Right atrium auricular region (tissue), 2 donors: Measurements from ENCODE around the gene EED. TPM values are rescaled to one million over a fixed set of nuclear protein-coding genes. Genes with fewer than 3 reads are reported as not detected.
A peak's percentile ranks its signal among the peaks of the same experiment; 100 is the strongest.

Source experiments
- DNase-seq: peaks from one replicate; pipeline ENCODE4 v3.0.0-alpha.2; 2019; ENCODE audit warnings: low spot score
- H3K27ac ChIP-seq, 2 donors: fragments of 200-600 bp; sonication (generic); 1 replicate in 1 of 2; 2 replicates in 1 of 2; pipeline ENCODE4 v1.5.1; 2016 to 2019
- H3K27me3 ChIP-seq, 2 donors: fragments of 200-600 bp; sonication (generic); one replicate each; pipeline versions ENCODE4 v1.5.1 to v1.6.0; 2017 to 2019
- H3K36me3 ChIP-seq: fragments of 200-600 bp; sonication (generic); one replicate; pipeline ENCODE4 v1.5.1; 2016
- H3K4me1 ChIP-seq, 2 donors: fragments of 200-600 bp; sonication (generic); one replicate each; pipeline versions ENCODE4 v1.5.1 to v1.6.0; 2017 to 2019
- H3K4me3 ChIP-seq, 2 donors: fragments of 200-600 bp; sonication (generic); 1 replicate in 1 of 2; 2 replicates in 1 of 2; pipeline ENCODE4 v1.5.1; 2017 to 2019; ENCODE audit warnings: mild to moderate bottlenecking in 1 of 2, moderate library complexity in 1 of 2
- H3K9me3 ChIP-seq, 2 donors: fragments of 200-600 bp; sonication (generic); one replicate each; pipeline ENCODE4 v1.5.1; 2019
- CTCF ChIP-seq, 2 donors: fragments of 200-600 bp; sonication (generic); IDR thresholded peaks; one replicate each; pipeline ENCODE4 v1.5.1; 2019; ENCODE audit warnings: antibody characterized with exemption in 2 of 2
- total RNA-seq, 2 donors: library from RNA; depleted of rRNA; stranded (reverse); fragments of >200 nt; gene quantifications; one replicate each; pipeline ENCODE4 v1.1.0, GENCODE V29; 2016

The EED gene
- total RNA-seq, 2 donors from 2014 or later = 8.2 to 8.3 TPM

GRCh38 chr11:86210898-86211297, 33.7 kb upstream of the EED start:
- H3K27me3 ChIP-seq = no peaks in the 10 kb centered on the region
- TF ChIP-seq CTCF (IDR thresholded peaks at IDR 0.05) = no peak
- DNase-seq = no peak
- no peaks in the 10 kb centered on the region for H3K9me3 ChIP-seq
- no peak overlapping the region for H3K4me3 ChIP-seq
- H3K4me1 ChIP-seq = no peaks in the 10 kb centered on the region
- no peaks in the 10 kb centered on the region for H3K36me3 ChIP-seq
- no peak overlapping the region for H3K27ac ChIP-seq

- no peaks in the 10 kb centered on the region for H3K9me3 ChIP-seq
- no peak overlapping the region for H3K4me3 ChIP-seq
- TF ChIP-seq CTCF (IDR thresholded peaks at IDR 0.05) = no peak
- no peak for DNase-seq
- no peak overlapping the region for H3K27ac ChIP-seq
- H3K27me3 ChIP-seq = no peaks in the 10 kb centered on the region
- H3K4me1 ChIP-seq = no peaks in the 10 kb centered on the region
- no peaks in the 10 kb centered on the region for H3K36me3 ChIP-seq
Measured at GRCh38 chr11:86211619-86212018, 32.9 kb upstream of the EED start.

GRCh38 chr11:86212019-86212611, 32.4 kb upstream of the EED start:
- Histone ChIP-seq H3K4me3 (no peak overlapping the region), H3K27ac (no peak overlapping the region), H3K9me3 (no peaks in the 10 kb centered on the region), H3K36me3 (no peaks in the 10 kb centered on the region), H3K4me1 (no peaks in the 10 kb centered on the region), H3K27me3 (no peaks in the 10 kb centered on the region)
- no peak for DNase-seq
- no peak for TF ChIP-seq CTCF (IDR thresholded peaks at IDR 0.05)

- no peak for TF ChIP-seq CTCF (IDR thresholded peaks at IDR 0.05)
- H3K9me3 ChIP-seq = no peaks in the 10 kb centered on the region
- peaks cover 0 to 8% of the 10 kb centered on the region in 2 donors for H3K4me1 ChIP-seq
- H3K4me3 ChIP-seq = no peak overlapping the region
- H3K27me3 ChIP-seq = no peaks in the 10 kb centered on the region
- DNase-seq = no peak
- no peak overlapping the region for H3K27ac ChIP-seq
- no peaks in the 10 kb centered on the region for H3K36me3 ChIP-seq
Measured at GRCh38 chr11:86214710-86215109, 29.8 kb upstream of the EED start.

- TF ChIP-seq CTCF (IDR thresholded peaks at IDR 0.05) = peak; percentile 75 to 91
- peak; percentile 70 for DNase-seq
- no peak overlapping the region for H3K27ac ChIP-seq
Measured at GRCh38 chr11:86218125-86219084, 26.1 kb upstream of the EED start.

More at GRCh38 chr11:86218125-86219084, 26.1 kb upstream of the EED start:
- no peaks in the 10 kb centered on the region for H3K9me3 ChIP-seq
- H3K27me3 ChIP-seq = no peaks in the 10 kb centered on the region
- peak overlapping the region; percentile 14 to 35 for H3K4me3 ChIP-seq
- no peaks in the 10 kb centered on the region for H3K36me3 ChIP-seq
- H3K4me1 ChIP-seq = peaks cover 0 to 8% of the 10 kb centered on the region in 2 donors
